Kidney capillary endothelial cell (primary cell): ENCODE measurements around the gene ALG12.
A peak's percentile ranks its signal among the peaks of the same experiment; 100 is the strongest.

Experiments
- DNase-seq: peaks from one replicate; pipeline ENCODE4 v3.0.0-alpha.2; 2018; ENCODE audit warnings: low spot score

The ALG12 gene

GRCh38 chr22:49887064-49887451, 31.2 kb downstream of the ALG12 start:
- no peak for DNase-seq

GRCh38 chr22:49886346-49887063, 31.7 kb downstream of the ALG12 start:
- no peak for DNase-seq

- no peak for DNase-seq
These were observed 32.4 kb downstream of the ALG12 start for GRCh38 chr22:49885881-49886280.

GRCh38 chr22:49885281-49885680, 33.0 kb downstream of the ALG12 start:
- no peak for DNase-seq

GRCh38 chr22:49884503-49885260, 33.6 kb downstream of the ALG12 start:
- no peak for DNase-seq

GRCh38 chr22:49884075-49884474, 34.2 kb downstream of the ALG12 start:
- no peak for DNase-seq

- DNase-seq: peak; percentile 46
These were observed 35.0 kb downstream of the ALG12 start for GRCh38 chr22:49883294-49883640.

GRCh38 chr22:49882519-49883293, 35.5 kb downstream of the ALG12 start:
- no peak for DNase-seq

GRCh38 chr22:49881856-49882255, 36.4 kb downstream of the ALG12 start:
- no peak for DNase-seq

GRCh38 chr22:49880281-49880680, 38.0 kb downstream of the ALG12 start:
- peak; percentile 44 for DNase-seq

GRCh38 chr22:49879871-49880270, 38.4 kb downstream of the ALG12 start:
- no peak for DNase-seq

GRCh38 chr22:49878206-49878605, 40.0 kb downstream of the ALG12 start:
- DNase-seq: no peak

GRCh38 chr22:49877642-49878041, 40.6 kb downstream of the ALG12 start:
- DNase-seq: no peak

- DNase-seq: no peak
These were observed 44.9 kb downstream of the ALG12 start for GRCh38 chr22:49873228-49873940.

GRCh38 chr22:49872347-49872746, 45.9 kb downstream of the ALG12 start:
- DNase-seq: no peak

- DNase-seq: no peak
These were observed 46.8 kb downstream of the ALG12 start for GRCh38 chr22:49871482-49871881.

- DNase-seq: no peak
These were observed 48.2 kb downstream of the ALG12 start for GRCh38 chr22:49869845-49870712.

GRCh38 chr22:49869086-49869830, 49.0 kb downstream of the ALG12 start:
- no peak for DNase-seq

GRCh38 chr22:49867303-49868265, 50.7 kb downstream of the ALG12 start:
- DNase-seq: no peak
